ENCODE measurements around the gene ELF1.

The ELF1 gene

DNA sequence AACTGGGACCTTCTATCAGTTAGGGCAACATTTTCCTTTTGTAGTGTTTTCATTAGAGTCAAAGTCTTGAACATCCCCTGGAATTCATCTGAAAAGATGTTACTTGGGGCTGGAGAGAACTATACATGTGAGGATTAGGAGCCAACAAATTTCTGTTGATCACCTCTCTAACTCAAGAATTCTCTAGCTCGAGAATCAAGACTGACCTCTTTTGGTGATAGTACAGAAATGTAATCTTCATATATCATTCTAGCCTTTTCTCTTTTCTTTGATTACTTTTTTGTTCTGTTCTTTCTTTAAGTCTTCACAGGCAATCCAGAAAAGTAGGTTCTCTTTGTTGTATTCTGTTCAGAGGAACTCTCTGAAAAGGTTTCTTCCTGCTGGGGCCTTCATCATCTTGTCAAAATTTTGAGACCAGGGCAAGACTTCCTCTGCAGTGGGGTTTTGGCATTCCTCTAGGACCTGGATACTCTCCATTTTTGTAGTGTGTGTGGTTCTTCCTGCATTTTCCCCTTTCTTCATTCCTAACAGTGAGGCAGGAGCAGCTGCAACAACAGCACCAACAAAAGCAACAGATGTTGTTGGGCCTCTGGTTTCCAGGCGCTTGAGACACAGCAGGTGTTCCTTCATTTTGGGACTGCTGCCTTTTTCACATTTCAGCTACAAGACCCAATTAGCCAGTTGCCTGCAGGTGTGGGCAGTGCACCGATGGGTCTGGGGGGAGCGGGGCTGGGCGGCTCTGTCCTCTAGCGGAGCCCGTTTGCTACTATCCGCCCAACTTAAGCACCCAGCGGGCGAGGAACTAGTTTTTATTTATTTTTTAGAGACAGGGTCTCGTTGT, 26.2 kb downstream of the ELF1 start:
- DNase-seq (ENCODE audit: low spot score in 2 of 2), result no peak
- Histone ChIP-seq H3K36me3 (replicated peaks) (no peaks in the 10 kb centered on the region), H3K9me3 (no peaks in the 10 kb centered on the region), H3K4me1 (no peaks in the 10 kb centered on the region), H3K4me3 (no peak overlapping the region), H3K27me3 (ENCODE audit: low read depth) (no peaks in the 10 kb centered on the region)
- in situ Hi-C loops (cut with MboI; ENCODE audit: low sequenced_read_pairs), result no loop called here

DNA sequence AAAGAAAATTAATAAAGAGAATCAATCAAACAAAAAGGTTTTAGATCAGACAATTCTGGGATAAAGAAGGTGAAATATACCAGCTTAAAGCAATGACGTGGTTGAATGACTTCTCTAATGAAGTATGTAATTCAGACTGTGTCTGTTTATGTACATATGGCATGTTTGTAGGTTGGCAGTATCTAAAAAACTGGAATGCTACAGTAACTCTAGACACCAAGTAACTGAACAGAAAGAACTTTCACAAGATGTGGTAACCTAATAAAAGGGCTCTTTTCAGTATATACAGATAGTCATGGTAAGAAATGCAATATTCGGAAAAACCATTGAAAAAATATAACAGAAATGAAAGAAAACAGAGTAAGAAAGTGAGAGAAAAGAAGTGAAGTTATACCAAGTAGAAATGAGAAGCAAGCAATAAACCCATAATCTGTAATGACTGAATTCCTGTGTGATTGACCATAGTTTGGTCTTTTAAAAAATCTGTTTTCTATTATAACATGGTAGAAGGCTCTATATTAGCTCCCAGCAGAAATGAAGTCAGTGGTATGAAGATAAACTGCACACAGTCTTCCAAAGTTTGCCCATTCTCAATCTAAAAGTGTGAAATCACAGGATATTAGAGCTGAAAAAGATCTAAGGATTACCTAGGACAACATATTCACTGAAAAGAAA, 31.4 kb downstream of the ELF1 start:
- no peaks in the 10 kb centered on the region for H3K9me3 ChIP-seq
- DNase-seq (ENCODE audit: low spot score in 2 of 2), result no peak
- no peaks in the 10 kb centered on the region for H3K27me3 ChIP-seq (ENCODE audit: low read depth)
- in situ Hi-C loops (cut with MboI; ENCODE audit: low sequenced_read_pairs), result no loop called here
- no peak overlapping the region for H3K4me3 ChIP-seq
- no peaks in the 10 kb centered on the region for H3K4me1 ChIP-seq
- H3K36me3 ChIP-seq (replicated peaks), result no peaks in the 10 kb centered on the region

DNA sequence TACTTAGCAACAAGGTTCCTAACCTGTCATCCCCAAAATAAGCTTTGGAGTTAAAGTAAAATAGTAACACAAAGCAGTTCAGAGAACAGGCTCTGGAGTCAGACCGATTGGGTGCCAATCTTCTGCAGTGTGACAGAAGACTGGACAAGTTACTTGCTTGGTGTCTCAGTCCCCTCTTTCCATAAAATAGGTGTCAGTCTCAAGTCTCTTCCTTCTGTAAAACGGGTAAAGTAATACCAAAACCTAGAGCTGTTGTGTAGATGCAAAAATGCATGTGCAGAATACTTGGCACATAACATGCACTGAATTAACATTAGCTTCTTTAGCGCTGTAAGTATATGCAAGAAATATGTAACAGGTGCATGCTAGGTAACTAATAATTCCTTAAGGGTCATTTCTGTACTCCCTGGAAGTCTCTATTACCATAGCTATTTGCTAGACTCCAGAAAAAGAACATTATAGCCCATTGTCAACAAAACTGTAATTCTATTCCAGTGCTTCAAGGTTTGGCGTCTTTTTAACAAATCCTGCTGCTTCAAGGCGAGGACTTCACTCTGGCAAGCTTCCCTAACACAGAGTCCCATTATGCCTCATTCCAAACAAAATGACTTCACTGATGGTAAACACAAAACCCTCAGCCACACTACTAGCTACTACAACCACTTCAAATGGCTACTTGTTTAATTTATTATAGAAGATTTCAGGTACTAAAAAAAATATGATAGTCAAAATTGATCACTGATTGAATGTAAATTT, 32.8 kb downstream of the ELF1 start:
- in situ Hi-C loops (cut with MboI; ENCODE audit: low sequenced_read_pairs), result no loop called here
- no peaks in the 10 kb centered on the region for H3K9me3 ChIP-seq
- H3K36me3 ChIP-seq (replicated peaks), result no peaks in the 10 kb centered on the region
- no peak for DNase-seq (ENCODE audit: low spot score in 2 of 2)
- H3K4me1 ChIP-seq, result no peaks in the 10 kb centered on the region
- H3K4me3 ChIP-seq, result no peak overlapping the region
- H3K27me3 ChIP-seq (ENCODE audit: low read depth), result no peaks in the 10 kb centered on the region

DNA sequence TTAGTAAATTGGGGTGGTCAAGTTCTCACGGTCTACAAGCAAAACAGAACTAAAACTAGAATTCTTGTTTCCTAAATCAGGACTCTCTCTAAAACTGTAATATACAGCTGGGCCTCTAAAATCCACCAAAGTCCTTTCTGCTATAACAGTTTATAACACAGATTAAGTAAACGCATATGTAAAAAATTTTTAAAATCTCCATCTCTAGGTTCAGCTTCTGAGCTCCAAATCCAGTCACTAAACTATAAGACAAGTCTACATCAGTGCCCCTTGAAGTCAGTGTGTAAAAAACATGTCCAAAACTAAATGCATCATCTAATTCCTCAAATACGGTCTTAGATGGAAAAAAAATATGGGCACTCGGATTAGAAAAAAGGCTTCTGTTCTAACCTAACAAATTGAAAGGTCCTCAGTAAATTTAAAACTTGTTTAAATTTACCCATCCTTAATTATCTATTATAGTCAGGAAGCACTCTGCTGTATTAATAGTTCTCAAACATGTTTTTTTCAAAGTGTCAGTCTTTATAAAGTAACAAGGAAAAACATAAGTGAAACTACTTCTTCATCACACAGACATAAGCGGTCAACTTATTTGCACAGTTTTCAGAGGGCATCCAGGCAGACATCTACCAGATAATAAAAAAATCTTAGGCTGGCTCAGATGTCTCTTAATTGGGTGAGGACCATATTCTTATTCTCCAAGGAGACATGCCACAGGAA, 33.6 kb downstream of the ELF1 start:
- no peaks in the 10 kb centered on the region for H3K27me3 ChIP-seq (ENCODE audit: low read depth)
- in situ Hi-C loops (cut with MboI; ENCODE audit: low sequenced_read_pairs), result no loop called here
- no peaks in the 10 kb centered on the region for H3K9me3 ChIP-seq
- no peak for DNase-seq (ENCODE audit: low spot score in 2 of 2)
- H3K36me3 ChIP-seq (replicated peaks), result no peaks in the 10 kb centered on the region
- no peak overlapping the region for H3K4me3 ChIP-seq
- H3K4me1 ChIP-seq, result no peaks in the 10 kb centered on the region

DNA sequence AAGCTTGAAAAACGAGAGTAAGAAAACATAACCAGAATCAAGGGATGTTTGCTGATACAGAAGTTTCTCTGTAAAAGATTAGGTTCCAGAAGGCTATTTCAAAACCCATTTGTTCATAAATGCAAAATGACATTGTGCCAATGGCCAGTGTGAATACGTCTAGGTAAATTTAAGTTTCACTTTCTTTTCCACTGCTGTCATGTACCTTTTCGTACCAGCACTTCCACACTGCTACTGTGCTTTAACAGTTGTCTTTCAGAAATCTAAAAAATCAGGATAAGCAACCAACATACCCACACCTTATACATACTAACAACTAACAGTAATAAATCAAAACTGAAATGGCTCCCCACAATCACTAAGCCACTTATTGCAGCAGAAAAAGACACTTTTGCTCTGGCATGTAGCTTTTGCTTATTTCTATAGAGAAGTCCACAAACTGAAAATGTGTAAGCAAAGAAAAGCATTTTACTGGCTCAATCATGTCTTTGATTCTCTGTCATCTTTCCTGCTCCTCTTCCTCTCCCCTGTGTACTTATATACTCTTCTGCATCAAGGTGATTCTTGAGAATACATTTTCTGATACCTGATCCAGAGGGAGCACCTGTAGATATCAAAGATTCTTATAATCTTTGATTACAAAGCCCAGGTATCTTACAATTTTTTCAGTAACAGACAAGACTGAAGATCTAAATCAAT, 34.3 kb downstream of the ELF1 start:
- Histone ChIP-seq H3K9me3 (no peaks in the 10 kb centered on the region), H3K36me3 (replicated peaks) (no peaks in the 10 kb centered on the region), H3K4me1 (no peaks in the 10 kb centered on the region), H3K27me3 (ENCODE audit: low read depth) (no peaks in the 10 kb centered on the region), H3K4me3 (no peak overlapping the region)
- no peak for DNase-seq (ENCODE audit: low spot score in 2 of 2)
- in situ Hi-C loops (cut with MboI; ENCODE audit: low sequenced_read_pairs), result no loop called here

DNA sequence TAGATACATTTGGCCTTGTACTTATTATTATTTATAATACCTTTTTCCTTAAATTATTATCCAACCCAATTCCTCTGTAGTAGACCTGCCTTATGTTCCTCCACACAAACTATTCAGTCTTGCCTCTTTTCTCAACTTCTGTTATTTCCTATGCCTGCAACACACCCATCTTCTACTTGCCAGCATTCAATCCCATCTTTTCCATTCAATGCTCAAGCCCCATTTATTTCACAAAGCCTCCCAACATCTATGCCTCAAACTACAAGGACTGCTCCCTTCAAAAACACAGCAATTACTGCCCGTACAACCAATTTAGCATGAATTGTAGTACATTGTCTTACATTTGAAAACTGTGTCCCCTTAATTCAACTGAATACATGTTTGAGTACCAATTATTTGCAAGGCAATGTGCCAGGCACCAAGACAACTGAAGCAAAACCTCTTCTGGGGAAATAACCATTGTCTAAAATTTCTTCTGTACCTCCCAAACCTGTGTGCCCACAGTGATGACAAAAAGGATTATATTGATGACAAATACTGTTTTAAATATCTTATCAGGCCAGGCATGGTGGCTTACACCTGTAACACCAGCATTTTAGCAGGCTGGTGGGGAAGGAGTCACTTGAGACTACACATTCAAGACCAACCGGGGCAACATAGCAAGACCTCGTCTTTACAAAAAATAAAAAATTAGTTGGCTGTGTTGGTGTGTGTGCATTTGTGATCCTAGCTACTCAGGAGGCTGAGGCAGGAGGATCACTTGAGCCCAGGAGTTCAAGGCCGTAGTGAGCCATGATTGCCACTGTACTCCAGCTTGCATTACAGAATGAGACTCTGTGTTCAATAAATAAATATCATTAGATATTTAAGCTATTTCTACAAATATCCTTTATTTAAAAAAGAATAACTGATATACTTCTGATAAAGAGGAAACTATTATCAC, 35.1 kb downstream of the ELF1 start:
- no peak for DNase-seq (ENCODE audit: low spot score in 2 of 2)
- no peaks in the 10 kb centered on the region for H3K9me3 ChIP-seq
- H3K36me3 ChIP-seq (replicated peaks), result no peaks in the 10 kb centered on the region
- in situ Hi-C loops (cut with MboI; ENCODE audit: low sequenced_read_pairs), result no loop called here
- H3K4me1 ChIP-seq, result no peaks in the 10 kb centered on the region
- no peaks in the 10 kb centered on the region for H3K27me3 ChIP-seq (ENCODE audit: low read depth)
- H3K4me3 ChIP-seq, result no peak overlapping the region

DNA sequence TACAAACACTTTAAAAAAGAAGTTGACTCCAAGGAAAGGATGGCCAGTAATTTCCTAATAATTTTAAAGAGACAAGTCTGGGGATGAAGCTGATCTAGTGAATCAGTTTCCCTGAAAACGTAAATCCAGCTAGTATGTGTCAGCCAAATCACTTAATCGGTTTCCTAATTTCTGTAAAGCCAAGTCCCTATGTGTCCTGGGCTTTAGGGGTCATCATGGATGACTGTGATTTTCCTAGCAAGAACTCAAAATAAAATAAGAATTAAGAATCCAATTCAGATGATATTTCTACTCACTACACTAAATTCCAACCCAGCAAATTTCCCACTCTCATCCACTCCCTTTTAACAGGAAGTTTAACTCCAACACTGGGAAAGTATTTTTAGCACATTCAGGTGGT, 35.9 kb downstream of the ELF1 start:
- Histone ChIP-seq H3K36me3 (replicated peaks) (no peaks in the 10 kb centered on the region), H3K9me3 (no peaks in the 10 kb centered on the region), H3K4me3 (no peak overlapping the region), H3K27me3 (ENCODE audit: low read depth) (no peaks in the 10 kb centered on the region), H3K4me1 (no peaks in the 10 kb centered on the region)
- no peak for DNase-seq (ENCODE audit: low spot score in 2 of 2)
- in situ Hi-C loops (cut with MboI; ENCODE audit: low sequenced_read_pairs), result no loop called here

DNA sequence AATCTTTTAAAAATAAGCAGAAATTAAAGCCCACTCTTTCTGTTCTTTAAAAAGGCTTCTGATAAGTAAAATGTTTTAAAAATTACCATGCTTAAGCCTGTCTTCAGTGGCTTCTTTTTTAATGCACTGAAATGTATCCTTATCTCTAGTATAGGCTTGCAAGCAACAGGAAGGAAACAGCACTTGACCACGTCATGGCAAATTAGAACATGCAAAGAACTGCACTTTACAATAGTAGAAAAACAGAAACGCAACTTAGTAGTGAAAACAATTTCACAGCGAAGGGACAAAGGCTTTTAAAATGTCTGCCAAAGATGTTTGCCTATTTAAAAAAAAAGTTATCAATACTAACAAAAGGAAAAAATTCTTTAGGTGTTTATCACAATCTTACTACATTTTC, 36.3 kb downstream of the ELF1 start:
- Histone ChIP-seq H3K36me3 (replicated peaks) (no peaks in the 10 kb centered on the region), H3K4me1 (no peaks in the 10 kb centered on the region), H3K9me3 (no peaks in the 10 kb centered on the region), H3K27me3 (ENCODE audit: low read depth) (no peaks in the 10 kb centered on the region), H3K4me3 (no peak overlapping the region)
- in situ Hi-C loops (cut with MboI; ENCODE audit: low sequenced_read_pairs), result no loop called here
- DNase-seq (ENCODE audit: low spot score in 2 of 2), result no peak

DNA sequence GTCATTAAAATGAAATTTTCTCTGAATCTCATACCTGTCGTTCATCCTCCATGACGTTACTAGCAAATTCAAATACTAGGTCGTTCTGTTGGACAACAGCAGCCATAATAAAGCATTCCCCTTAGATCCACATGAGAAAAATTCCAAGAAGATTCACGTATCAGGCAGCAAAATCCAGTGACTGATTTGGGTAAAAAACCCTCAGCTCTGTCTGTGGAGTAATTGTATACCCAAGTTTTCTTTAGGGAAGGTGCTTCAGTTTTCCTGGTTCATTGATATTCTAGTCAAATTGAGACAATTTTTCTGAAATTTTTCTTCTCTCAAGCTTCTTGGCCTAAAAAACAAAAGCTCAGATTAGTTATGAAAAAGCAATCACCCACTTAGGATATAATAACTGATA, 37.2 kb downstream of the ELF1 start:
- no peaks in the 10 kb centered on the region for H3K27me3 ChIP-seq (ENCODE audit: low read depth)
- no peaks in the 10 kb centered on the region for H3K36me3 ChIP-seq (replicated peaks)
- no peaks in the 10 kb centered on the region for H3K4me1 ChIP-seq
- no peak overlapping the region for H3K4me3 ChIP-seq
- no peak for DNase-seq (ENCODE audit: low spot score in 2 of 2)
- in situ Hi-C loops (cut with MboI; ENCODE audit: low sequenced_read_pairs), result no loop called here
- H3K9me3 ChIP-seq, result no peaks in the 10 kb centered on the region

DNA sequence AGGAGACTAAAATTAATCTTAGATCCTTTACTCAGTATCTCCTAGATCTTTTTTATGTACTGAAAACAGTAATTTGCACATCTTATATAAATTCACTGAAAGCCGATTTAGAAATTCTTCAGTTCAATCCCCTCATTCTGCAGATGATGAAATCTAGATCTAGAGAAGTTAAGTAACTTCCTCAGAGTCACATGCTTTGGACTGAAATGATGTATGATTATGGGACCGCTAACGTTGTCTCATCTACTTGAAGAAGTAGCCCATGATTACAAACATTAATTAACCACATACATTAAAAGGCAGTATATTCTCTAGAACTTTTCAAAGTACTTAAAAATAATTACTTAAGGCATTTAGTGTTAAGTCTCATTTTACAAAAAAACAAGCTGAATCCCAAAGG, 37.8 kb downstream of the ELF1 start:
- H3K4me3 ChIP-seq, result no peak overlapping the region
- no peaks in the 10 kb centered on the region for H3K27me3 ChIP-seq (ENCODE audit: low read depth)
- no peaks in the 10 kb centered on the region for H3K9me3 ChIP-seq
- H3K36me3 ChIP-seq (replicated peaks), result no peaks in the 10 kb centered on the region
- DNase-seq (ENCODE audit: low spot score in 2 of 2), result no peak
- H3K4me1 ChIP-seq, result no peaks in the 10 kb centered on the region
- in situ Hi-C loops (cut with MboI; ENCODE audit: low sequenced_read_pairs), result no loop called here

DNA sequence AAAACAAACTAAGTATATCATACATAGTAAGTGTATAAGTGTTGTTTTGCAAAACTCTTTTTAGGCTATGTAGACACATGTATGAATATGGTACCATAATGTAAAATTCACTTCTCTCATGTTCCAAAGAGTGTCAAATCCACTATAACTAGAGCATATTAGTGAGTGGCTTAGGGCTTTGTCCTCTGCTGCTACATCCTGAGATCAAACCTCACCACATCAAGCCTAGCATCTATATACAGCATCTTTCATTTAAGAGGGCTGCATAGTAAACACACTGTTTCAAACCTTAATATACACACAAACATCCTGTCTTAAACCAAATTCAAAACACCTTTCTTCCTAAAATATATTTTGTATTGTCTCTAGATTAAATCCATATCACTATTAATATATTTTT, 38.7 kb downstream of the ELF1 start:
- H3K4me3 ChIP-seq, result no peak overlapping the region
- in situ Hi-C loops (cut with MboI; ENCODE audit: low sequenced_read_pairs), result no loop called here
- H3K9me3 ChIP-seq, result no peaks in the 10 kb centered on the region
- H3K4me1 ChIP-seq, result no peaks in the 10 kb centered on the region
- H3K27me3 ChIP-seq (ENCODE audit: low read depth), result no peaks in the 10 kb centered on the region; the same call in 1 of the 2 replicates
- H3K36me3 ChIP-seq (replicated peaks), result no peaks in the 10 kb centered on the region
- DNase-seq (ENCODE audit: low spot score in 2 of 2), result no peak

DNA sequence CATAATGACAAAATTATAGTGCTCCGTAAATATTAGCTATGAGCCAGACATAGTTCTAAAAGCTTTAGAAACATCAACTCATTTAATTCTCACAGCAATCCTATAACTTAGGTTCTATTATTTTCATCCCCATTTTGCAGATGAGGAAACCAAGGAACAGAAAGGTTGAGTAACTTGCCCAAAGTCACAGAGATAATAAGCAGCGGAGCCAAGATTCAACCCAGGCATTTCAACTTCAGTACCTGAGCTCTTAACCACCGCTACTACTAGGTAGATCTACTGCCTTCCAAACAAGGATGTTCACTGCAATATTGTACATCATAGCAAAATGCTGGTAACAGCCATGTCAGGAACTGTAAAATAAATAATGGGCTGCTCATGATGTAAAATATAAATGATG, 39.9 kb downstream of the ELF1 start:
- Histone ChIP-seq H3K36me3 (replicated peaks) (no peaks in the 10 kb centered on the region), H3K4me3 (no peak overlapping the region)
- in situ Hi-C loops (cut with MboI; ENCODE audit: low sequenced_read_pairs), result no loop called here

More for the DNA sequence above, 39.9 kb downstream of the ELF1 start:
- no peak for DNase-seq (ENCODE audit: low spot score in 2 of 2)
- Histone ChIP-seq H3K27me3 (ENCODE audit: low read depth) (peaks cover under 1% of the 10 kb centered on the region; the same call in 1 of the 2 replicates), H3K9me3 (no peaks in the 10 kb centered on the region), H3K4me1 (no peaks in the 10 kb centered on the region)

Measured in HAP-1 (cell line).